DND-41 (cell line): Measurements from ENCODE around the gene JPH3.

Source experiments
- CTCF ChIP-seq: IDR thresholded peaks from 2 replicates; pipeline ENCODE4 v1.5.1; 2012; ENCODE audit warnings: borderline replicate concordance, low read length, moderate library complexity, mild to moderate bottlenecking; ENCODE audit not compliant: poor library complexity, severe bottlenecking; ENCODE audit errors: extremely low read depth
- EZH2 ChIP-seq: IDR thresholded peaks from 3 replicates; pipeline ENCODE4 v1.6.1; 2012; ENCODE audit warnings: borderline replicate concordance, low read depth, mild to moderate bottlenecking, moderate library complexity, low read length, inconsistent platforms; ENCODE audit not compliant: severe bottlenecking

DNA sequence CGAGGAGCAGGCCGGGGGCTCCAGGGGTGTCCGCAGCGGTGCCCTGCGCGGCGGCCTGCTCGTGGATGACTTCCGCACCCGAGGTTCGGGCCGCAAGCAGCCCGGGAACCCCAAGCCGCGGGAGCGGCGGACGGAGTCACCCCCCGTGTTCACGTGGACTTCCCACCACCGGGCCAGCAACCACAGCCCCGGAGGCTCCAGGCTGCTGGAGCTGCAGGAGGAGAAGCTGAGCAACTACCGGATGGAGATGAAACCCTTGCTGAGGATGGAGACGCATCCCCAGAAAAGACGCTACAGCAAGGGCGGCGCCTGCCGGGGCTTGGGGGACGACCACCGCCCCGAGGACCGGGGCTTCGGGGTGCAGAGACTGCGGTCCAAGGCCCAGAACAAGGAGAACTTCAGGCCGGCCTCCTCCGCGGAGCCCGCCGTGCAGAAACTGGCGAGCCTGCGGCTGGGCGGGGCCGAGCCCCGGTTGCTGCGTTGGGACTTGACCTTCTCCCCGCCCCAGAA is 87.7 kb downstream of the JPH3 start:
- TF ChIP-seq EZH2: no peak
- no peak for TF ChIP-seq CTCF
